Neuronal stem cell (in vitro differentiated cells): ENCODE data around the gene MARCHF3.

Experiments
- DNase-seq: peaks from one replicate; pipeline ENCODE4 v3.0.0-alpha.2; 2013; ENCODE audit warnings: low spot score
- H2AFZ ChIP-seq: one replicate; pipeline ENCODE4 v1.6.1; 2013; ENCODE audit warnings: mild to moderate bottlenecking, low read length, inconsistent platforms
- H2AK5ac ChIP-seq: 2 replicates; pipeline ENCODE4 v1.6.1; 2013; ENCODE audit warnings: low read depth, mild to moderate bottlenecking, inconsistent platforms, low read length, moderate library complexity, mixed read lengths
- H2BK120ac ChIP-seq: 2 replicates; pipeline ENCODE4 v1.6.1; 2013; ENCODE audit warnings: low read depth, mild to moderate bottlenecking, inconsistent platforms, low read length, moderate library complexity, mixed read lengths
- H2BK12ac ChIP-seq: one replicate; pipeline ENCODE4 v1.6.1; 2013; ENCODE audit warnings: low read length, inconsistent platforms
- H2BK15ac ChIP-seq: 2 replicates; pipeline ENCODE4 v1.6.1; 2013; ENCODE audit warnings: mild to moderate bottlenecking, low read length, inconsistent platforms, mixed read lengths
- H2BK5ac ChIP-seq: one replicate; pipeline ENCODE4 v1.6.1; 2013; ENCODE audit warnings: inconsistent platforms, mild to moderate bottlenecking, low read length, moderate library complexity
- H3K14ac ChIP-seq: one replicate; pipeline ENCODE4 v1.6.1; 2013; ENCODE audit warnings: low read length, inconsistent platforms
- H3K18ac ChIP-seq: 2 replicates; pipeline ENCODE4 v1.6.1; 2013; ENCODE audit warnings: low read length, inconsistent platforms
- H3K23ac ChIP-seq: 2 replicates; pipeline ENCODE4 v1.6.1; 2013; ENCODE audit warnings: low read depth, mild to moderate bottlenecking, mixed read lengths, low read length, inconsistent platforms; ENCODE audit not compliant: poor library complexity
- H3K27ac ChIP-seq: replicated peaks from 3 replicates; pipeline ENCODE4 v1.5.1; 2013; ENCODE audit warnings: low read length, inconsistent platforms
- H3K27me3 ChIP-seq, 3 experiments: 2 replicates each; pipeline ENCODE4 v1.6.1; 2013; ENCODE audit warnings: low read length in 3 of 3, mild to moderate bottlenecking in 2 of 3, inconsistent platforms in 1 of 3, low read depth in 1 of 3, mixed read lengths in 1 of 3, moderate library complexity in 1 of 3; ENCODE audit not compliant: control insufficient read depth in 3 of 3, insufficient read depth in 3 of 3
- H3K36me3 ChIP-seq, 2 donors: replicated peaks in 1 of 2; 2 replicates each; pipeline ENCODE4 v1.6.1; 2013; ENCODE audit warnings: low read length in 2 of 2; ENCODE audit not compliant: control insufficient read depth in 2 of 2, insufficient read depth in 2 of 2
- H3K4ac ChIP-seq: 2 replicates; pipeline ENCODE4 v1.6.1; 2013; ENCODE audit warnings: inconsistent platforms, mild to moderate bottlenecking, low read length, moderate library complexity
- H3K4me1 ChIP-seq, 2 donors: 1 replicate in 1 of 2; 2 replicates in 1 of 2; pipeline ENCODE4 v1.6.1; 2013; ENCODE audit warnings: low read length in 2 of 2, low read depth in 1 of 2; ENCODE audit not compliant: control insufficient read depth in 2 of 2, insufficient read depth in 1 of 2
- H3K4me2 ChIP-seq: one replicate; pipeline ENCODE4 v1.6.1; 2013; ENCODE audit warnings: mild to moderate bottlenecking, low read length, inconsistent platforms; ENCODE audit not compliant: insufficient read depth, poor library complexity, severe bottlenecking
- H3K4me3 ChIP-seq, 2 donors: 2 replicates each; pipeline ENCODE4 v1.5.1; 2013; ENCODE audit warnings: low read length in 2 of 2, mild to moderate bottlenecking in 2 of 2, inconsistent platforms in 1 of 2, moderate library complexity in 1 of 2
- H3K79me1 ChIP-seq: one replicate; pipeline ENCODE4 v1.6.1; 2013; ENCODE audit warnings: low read depth, mild to moderate bottlenecking, inconsistent platforms, low read length, moderate library complexity
- H3K9ac ChIP-seq: one replicate; pipeline ENCODE4 v1.6.1; 2013; ENCODE audit warnings: mild to moderate bottlenecking, low read depth, low read length, inconsistent platforms; ENCODE audit not compliant: poor library complexity
- H3K9me3 ChIP-seq, 2 donors: replicated peaks in 1 of 2; 2 replicates each; pipeline versions ENCODE3 to v1.6.1; 2013; ENCODE audit warnings: low read length in 2 of 2, mild to moderate bottlenecking in 2 of 2, inconsistent platforms in 1 of 2, low read depth in 1 of 2, mixed read lengths in 1 of 2, moderate library complexity in 1 of 2; ENCODE audit not compliant: control insufficient read depth in 2 of 2, insufficient read depth in 1 of 2
- H4K8ac ChIP-seq: one replicate; pipeline ENCODE4 v1.6.1; 2013; ENCODE audit warnings: low read depth, mild to moderate bottlenecking, inconsistent platforms, low read length, moderate library complexity
- H4K91ac ChIP-seq: one replicate; pipeline ENCODE4 v1.6.1; 2013; ENCODE audit warnings: low read length, low read depth, mild to moderate bottlenecking, inconsistent platforms; ENCODE audit not compliant: poor library complexity
- WGBS, 2 donors: extraction: QIAGEN DNeasy Blood & Tissue Kit; methylation state at CpG; one replicate each; pipeline ENCODE4 v1.1.7; 2013; ENCODE audit warnings: missing lambda C conversion rate in 2 of 2, mixed read lengths in 1 of 2; ENCODE audit not compliant: insufficient read length in 2 of 2, insufficient replicate concordance in 1 of 2; ENCODE audit errors: extremely low coverage in 2 of 2; 5-methylcytosine and 5-hydroxymethylcytosine counted together

MARCHF3 gene

GRCh38 chr5:126851501-126852011 is 178.8 kb downstream of the MARCHF3 start:
- Histone ChIP-seq H2BK12ac (no peak overlapping the region), H2BK15ac (no peak overlapping the region), H2BK120ac (no peak overlapping the region), H3K18ac (no peak overlapping the region), H4K91ac (no peak overlapping the region), H3K79me1 (peaks cover 2% of the 10 kb centered on the region), H3K4me2 (no peak overlapping the region), H2AFZ (peak overlapping the region; percentile 14), H3K9me3 (no peaks in the 10 kb centered on the region), H3K4me1 (peaks cover 12 to 36% of the 10 kb centered on the region in 2 donors), H3K27ac (no peak overlapping the region), H3K4me3 (no peak overlapping the region), H3K23ac (no peak overlapping the region), H2AK5ac (no peak overlapping the region), H3K36me3 (peaks cover 0 to 5% of the 10 kb centered on the region in 2 donors), H3K9ac (no peak overlapping the region), H2BK5ac (no peak overlapping the region), H3K14ac (no peak overlapping the region), H3K4ac (no peak overlapping the region), H3K27me3 (no peaks in the 10 kb centered on the region), H4K8ac (no peak overlapping the region)
- no CpG with 5 or more reads among the region's 14 CpGs for WGBS, 2 donors
- DNase-seq: no peak

GRCh38 chr5:126849101-126849678 is 181.2 kb downstream of the MARCHF3 start:
- no peak overlapping the region for H3K18ac ChIP-seq
- no peak overlapping the region for H4K8ac ChIP-seq
- H2BK5ac ChIP-seq: no peak overlapping the region
- WGBS, 2 donors: no CpG with 5 or more reads among the region's 3 CpGs
- no peak overlapping the region for H3K14ac ChIP-seq
- no peak overlapping the region for H4K91ac ChIP-seq
- no peak overlapping the region for H2AK5ac ChIP-seq
- H3K4me2 ChIP-seq: no peak overlapping the region
- peaks cover 2% of the 10 kb centered on the region for H3K79me1 ChIP-seq
- H2AFZ ChIP-seq: no peak overlapping the region
- peaks cover 12 to 35% of the 10 kb centered on the region in 2 donors for H3K4me1 ChIP-seq
- H3K27ac ChIP-seq: no peak overlapping the region
- no peak overlapping the region for H3K4ac ChIP-seq
- H2BK15ac ChIP-seq: no peak overlapping the region
- no peak overlapping the region for H2BK12ac ChIP-seq
- H3K9ac ChIP-seq: no peak overlapping the region
- no peak overlapping the region for H3K23ac ChIP-seq
- no peak for DNase-seq
- H3K27me3 ChIP-seq: no peaks in the 10 kb centered on the region
- H3K36me3 ChIP-seq: no peaks in the 10 kb centered on the region
- H2BK120ac ChIP-seq: no peak overlapping the region
- no peak overlapping the region for H3K4me3 ChIP-seq
- no peaks in the 10 kb centered on the region for H3K9me3 ChIP-seq

- peak overlapping the region; percentile 13 for H3K18ac ChIP-seq
- no peak overlapping the region for H3K9ac ChIP-seq
- no peak overlapping the region for H2AK5ac ChIP-seq
- H3K4ac ChIP-seq: no peak overlapping the region
- no peaks in the 10 kb centered on the region for H3K9me3 ChIP-seq
- H2BK15ac ChIP-seq: no peak overlapping the region
- no peaks in the 10 kb centered on the region for H3K79me1 ChIP-seq
- no CpG with 5 or more reads among the region's 8 CpGs for WGBS, 2 donors
- no peak overlapping the region for H3K14ac ChIP-seq
- no peak overlapping the region for H4K8ac ChIP-seq
- no peak overlapping the region for H2BK120ac ChIP-seq
- H3K4me1 ChIP-seq: peaks cover 12 to 35% of the 10 kb centered on the region in 2 donors
- no peaks in the 10 kb centered on the region for H3K36me3 ChIP-seq
- peak overlapping the region; percentile 10 for H3K23ac ChIP-seq
- H2BK12ac ChIP-seq: no peak overlapping the region
- DNase-seq: no peak
- H4K91ac ChIP-seq: no peak overlapping the region
- H3K27ac ChIP-seq: no peak overlapping the region
- no peak overlapping the region for H2AFZ ChIP-seq
- no peak overlapping the region for H3K4me2 ChIP-seq
- no peaks in the 10 kb centered on the region for H3K27me3 ChIP-seq
- no peak overlapping the region for H2BK5ac ChIP-seq
- no peak overlapping the region for H3K4me3 ChIP-seq
These were observed 182.1 kb downstream of the MARCHF3 start for GRCh38 chr5:126848253-126848652.

GRCh38 chr5:126847826-126848251 is 182.5 kb downstream of the MARCHF3 start:
- Histone ChIP-seq H3K23ac (no peak overlapping the region), H3K14ac (no peak overlapping the region), H3K27ac (no peak overlapping the region), H2BK12ac (no peak overlapping the region), H4K8ac (no peak overlapping the region), H3K4me2 (no peak overlapping the region), H3K79me1 (no peaks in the 10 kb centered on the region), H3K36me3 (no peaks in the 10 kb centered on the region), H2BK15ac (no peak overlapping the region), H3K4ac (no peak overlapping the region), H3K4me3 (no peak overlapping the region), H3K18ac (no peak overlapping the region), H3K27me3 (no peaks in the 10 kb centered on the region), H3K9me3 (no peaks in the 10 kb centered on the region), H2AK5ac (no peak overlapping the region), H3K4me1 (peaks cover 12 to 35% of the 10 kb centered on the region in 2 donors), H2AFZ (no peak overlapping the region), H2BK5ac (no peak overlapping the region), H3K9ac (no peak overlapping the region), H4K91ac (no peak overlapping the region), H2BK120ac (no peak overlapping the region)
- no peak for DNase-seq
- no CpG with 5 or more reads among the region's 3 CpGs for WGBS, 2 donors
